Muscle layer of duodenum (tissue), 2 donors: ENCODE data around the gene FLCN.

Experiments
- H3K27ac ChIP-seq: one replicate; pipeline ENCODE4 v1.7.0; 2013; ENCODE audit warnings: mild to moderate bottlenecking, low read length
- H3K27me3 ChIP-seq: one replicate; pipeline ENCODE4 v1.7.0; 2013; ENCODE audit warnings: low read depth, mild to moderate bottlenecking, control low read depth, low read length
- H3K36me3 ChIP-seq, 2 donors: one replicate each; pipeline ENCODE4 v1.7.0; 2013; ENCODE audit warnings: low read length in 2 of 2, control low read depth in 1 of 2, mild to moderate bottlenecking in 1 of 2; ENCODE audit not compliant: insufficient read depth in 2 of 2, control insufficient read depth in 1 of 2
- H3K4me1 ChIP-seq, 2 donors: one replicate each; pipeline ENCODE4 v1.7.0; 2013; ENCODE audit warnings: low read length in 2 of 2, mild to moderate bottlenecking in 2 of 2, control low read depth in 1 of 2, moderate library complexity in 1 of 2; ENCODE audit not compliant: insufficient read depth in 2 of 2, control insufficient read depth in 1 of 2
- H3K4me3 ChIP-seq, 2 donors: one replicate each; pipeline ENCODE4 v1.7.0; 2013; ENCODE audit warnings: low read length in 2 of 2, low read depth in 1 of 2, mild to moderate bottlenecking in 1 of 2
- H3K9me3 ChIP-seq, 2 donors: one replicate each; pipeline ENCODE4 v1.7.0; 2013; ENCODE audit warnings: low read length in 2 of 2, control low read depth in 1 of 2, mild to moderate bottlenecking in 1 of 2; ENCODE audit not compliant: control insufficient read depth in 1 of 2
- donor health status: healthy.

Gene FLCN

GRCh38 chr17:17172001-17172939 lies 64.7 kb downstream of the FLCN start:
- Histone ChIP-seq H3K36me3 (peaks cover 54 to 93% of the 10 kb centered on the region in 2 donors), H3K9me3 (no peaks in the 10 kb centered on the region), H3K27me3 (no peaks in the 10 kb centered on the region), H3K4me1 (no peaks in the 10 kb centered on the region), H3K4me3 (no peak overlapping the region), H3K27ac (no peak overlapping the region)

GRCh38 chr17:17171186-17171585 lies 65.8 kb downstream of the FLCN start:
- Histone ChIP-seq H3K4me3 (no peak overlapping the region), H3K4me1 (no peaks in the 10 kb centered on the region), H3K36me3 (peaks cover 53 to 92% of the 10 kb centered on the region in 2 donors), H3K27me3 (no peaks in the 10 kb centered on the region), H3K9me3 (no peaks in the 10 kb centered on the region), H3K27ac (no peak overlapping the region)

GRCh38 chr17:17170346-17170985 lies 66.5 kb downstream of the FLCN start:
- no peak overlapping the region for H3K4me3 ChIP-seq
- no peaks in the 10 kb centered on the region for H3K9me3 ChIP-seq
- no peaks in the 10 kb centered on the region for H3K27me3 ChIP-seq
- H3K4me1 ChIP-seq, result no peaks in the 10 kb centered on the region
- H3K36me3 ChIP-seq, result peaks cover 53 to 92% of the 10 kb centered on the region in 2 donors
- H3K27ac ChIP-seq, result no peak overlapping the region

GRCh38 chr17:17169396-17169795 lies 67.6 kb downstream of the FLCN start:
- H3K36me3 ChIP-seq, result peaks cover 54 to 92% of the 10 kb centered on the region in 2 donors
- no peaks in the 10 kb centered on the region for H3K9me3 ChIP-seq
- no peak overlapping the region for H3K4me3 ChIP-seq
- no peaks in the 10 kb centered on the region for H3K27me3 ChIP-seq
- no peaks in the 10 kb centered on the region for H3K4me1 ChIP-seq
- H3K27ac ChIP-seq, result no peak overlapping the region

GRCh38 chr17:17168401-17168800 lies 68.6 kb downstream of the FLCN start:
- H3K27me3 ChIP-seq, result no peaks in the 10 kb centered on the region
- H3K4me3 ChIP-seq, result no peak overlapping the region
- H3K36me3 ChIP-seq, result peaks cover 56 to 92% of the 10 kb centered on the region in 2 donors
- H3K9me3 ChIP-seq, result no peaks in the 10 kb centered on the region
- no peak overlapping the region for H3K27ac ChIP-seq
- no peaks in the 10 kb centered on the region for H3K4me1 ChIP-seq

GRCh38 chr17:17167986-17168385 lies 69.0 kb downstream of the FLCN start:
- Histone ChIP-seq H3K36me3 (peaks cover 53 to 91% of the 10 kb centered on the region in 2 donors), H3K4me1 (no peaks in the 10 kb centered on the region), H3K27me3 (no peaks in the 10 kb centered on the region), H3K9me3 (no peaks in the 10 kb centered on the region), H3K4me3 (no peak overlapping the region), H3K27ac (no peak overlapping the region)

- H3K4me3 ChIP-seq, result no peak overlapping the region
- H3K36me3 ChIP-seq, result peaks cover 52 to 90% of the 10 kb centered on the region in 2 donors
- no peaks in the 10 kb centered on the region for H3K27me3 ChIP-seq
- H3K4me1 ChIP-seq, result no peaks in the 10 kb centered on the region
- no peaks in the 10 kb centered on the region for H3K9me3 ChIP-seq
- no peak overlapping the region for H3K27ac ChIP-seq
Measured at GRCh38 chr17:17167356-17167755, 69.6 kb downstream of the FLCN start.

GRCh38 chr17:17166446-17166845 lies 70.5 kb downstream of the FLCN start:
- Histone ChIP-seq H3K27me3 (no peaks in the 10 kb centered on the region), H3K27ac (no peak overlapping the region), H3K36me3 (peaks cover 53 to 91% of the 10 kb centered on the region in 2 donors), H3K9me3 (no peaks in the 10 kb centered on the region), H3K4me3 (no peak overlapping the region), H3K4me1 (no peaks in the 10 kb centered on the region)

- no peaks in the 10 kb centered on the region for H3K4me1 ChIP-seq
- H3K27me3 ChIP-seq, result no peaks in the 10 kb centered on the region
- H3K9me3 ChIP-seq, result no peaks in the 10 kb centered on the region
- peaks cover 58 to 91% of the 10 kb centered on the region in 2 donors for H3K36me3 ChIP-seq
- H3K4me3 ChIP-seq, result no peak overlapping the region
- H3K27ac ChIP-seq, result no peak overlapping the region
Measured at GRCh38 chr17:17165666-17166308, 71.2 kb downstream of the FLCN start.

- H3K4me3 ChIP-seq, result no peak overlapping the region
- no peak overlapping the region for H3K27ac ChIP-seq
- H3K36me3 ChIP-seq, result peaks cover 67 to 94% of the 10 kb centered on the region in 2 donors
- H3K4me1 ChIP-seq, result no peaks in the 10 kb centered on the region
- no peaks in the 10 kb centered on the region for H3K9me3 ChIP-seq
- no peaks in the 10 kb centered on the region for H3K27me3 ChIP-seq
Measured at GRCh38 chr17:17164676-17165075, 72.3 kb downstream of the FLCN start.

GRCh38 chr17:17164156-17164555 lies 72.8 kb downstream of the FLCN start:
- no peaks in the 10 kb centered on the region for H3K9me3 ChIP-seq
- H3K27me3 ChIP-seq, result no peaks in the 10 kb centered on the region
- no peaks in the 10 kb centered on the region for H3K4me1 ChIP-seq
- H3K4me3 ChIP-seq, result no peak overlapping the region
- H3K36me3 ChIP-seq, result peaks cover 72 to 94% of the 10 kb centered on the region in 2 donors
- H3K27ac ChIP-seq, result no peak overlapping the region
